Effector memory CD4-positive, alpha-beta T cell (primary cell): ENCODE data around the gene CREB5.

ENCODE experiments used
- DNase-seq, 3 donors: peaks; one replicate each; pipeline ENCODE4 v3.0.0-alpha.2; 2020
- H3K27ac ChIP-seq: 2 replicates; pipeline ENCODE4 v1.7.0; 2013; ENCODE audit warnings: mild to moderate bottlenecking, low read length, moderate library complexity; ENCODE audit not compliant: insufficient read depth, poor library complexity, severe bottlenecking
- H3K27me3 ChIP-seq: replicated peaks from 2 replicates; pipeline ENCODE4 v1.7.0; 2013; ENCODE audit warnings: mild to moderate bottlenecking, low read length; ENCODE audit not compliant: insufficient read depth, control insufficient read depth, poor library complexity, severe bottlenecking
- H3K36me3 ChIP-seq: 2 replicates; pipeline ENCODE4 v1.7.0; 2013; ENCODE audit warnings: mild to moderate bottlenecking, low read length, moderate library complexity; ENCODE audit not compliant: control insufficient read depth, insufficient read depth
- H3K4me1 ChIP-seq: 2 replicates; pipeline ENCODE4 v1.7.0; 2013; ENCODE audit warnings: low read length, mild to moderate bottlenecking; ENCODE audit not compliant: control insufficient read depth, insufficient read depth, poor library complexity, severe bottlenecking
- H3K4me3 ChIP-seq: 2 replicates; pipeline ENCODE4 v1.7.0; 2013; ENCODE audit warnings: low read length, low read depth, mild to moderate bottlenecking; ENCODE audit not compliant: insufficient read depth, poor library complexity, severe bottlenecking
- H3K9me3 ChIP-seq: 2 replicates; pipeline ENCODE4 v1.7.0; 2013; ENCODE audit warnings: mild to moderate bottlenecking, low read length, moderate library complexity; ENCODE audit not compliant: control insufficient read depth

The CREB5 gene

GRCh38 chr7:28688174-28688573 is 275.9 kb downstream of the CREB5 start:
- no peaks in the 10 kb centered on the region for H3K4me1 ChIP-seq
- no peaks in the 10 kb centered on the region for H3K9me3 ChIP-seq
- no peaks in the 10 kb centered on the region for H3K36me3 ChIP-seq
- no peak overlapping the region for H3K27ac ChIP-seq
- no peaks in the 10 kb centered on the region for H3K27me3 ChIP-seq
- no peak for DNase-seq
- no peak overlapping the region for H3K4me3 ChIP-seq

DNA sequence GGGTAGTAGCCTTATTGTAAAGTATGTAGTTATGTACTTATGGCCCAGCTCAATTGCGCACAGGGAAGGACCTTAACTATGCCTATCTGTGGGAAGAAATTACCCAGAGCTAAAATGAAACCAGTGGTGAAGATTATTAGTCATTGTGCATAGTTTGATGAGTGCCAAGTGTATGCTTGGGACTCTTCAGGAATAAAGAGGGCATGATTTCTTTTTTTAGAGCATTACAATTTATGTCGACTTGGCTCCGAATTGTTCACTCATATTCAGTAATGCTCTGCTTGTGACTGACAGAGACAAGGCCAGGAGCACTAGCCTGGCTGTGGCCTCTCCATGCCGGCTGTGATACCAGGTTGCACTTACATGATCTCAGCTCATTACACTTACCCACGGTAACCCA is 276.3 kb downstream of the CREB5 start:
- Histone ChIP-seq H3K4me1 (no peaks in the 10 kb centered on the region), H3K36me3 (no peaks in the 10 kb centered on the region), H3K9me3 (no peaks in the 10 kb centered on the region), H3K27ac (no peak overlapping the region), H3K27me3 (no peaks in the 10 kb centered on the region), H3K4me3 (no peak overlapping the region)
- no peak for DNase-seq

GRCh38 chr7:28695300-28696295 is 283.3 kb downstream of the CREB5 start:
- no peak overlapping the region for H3K4me3 ChIP-seq

DNA sequence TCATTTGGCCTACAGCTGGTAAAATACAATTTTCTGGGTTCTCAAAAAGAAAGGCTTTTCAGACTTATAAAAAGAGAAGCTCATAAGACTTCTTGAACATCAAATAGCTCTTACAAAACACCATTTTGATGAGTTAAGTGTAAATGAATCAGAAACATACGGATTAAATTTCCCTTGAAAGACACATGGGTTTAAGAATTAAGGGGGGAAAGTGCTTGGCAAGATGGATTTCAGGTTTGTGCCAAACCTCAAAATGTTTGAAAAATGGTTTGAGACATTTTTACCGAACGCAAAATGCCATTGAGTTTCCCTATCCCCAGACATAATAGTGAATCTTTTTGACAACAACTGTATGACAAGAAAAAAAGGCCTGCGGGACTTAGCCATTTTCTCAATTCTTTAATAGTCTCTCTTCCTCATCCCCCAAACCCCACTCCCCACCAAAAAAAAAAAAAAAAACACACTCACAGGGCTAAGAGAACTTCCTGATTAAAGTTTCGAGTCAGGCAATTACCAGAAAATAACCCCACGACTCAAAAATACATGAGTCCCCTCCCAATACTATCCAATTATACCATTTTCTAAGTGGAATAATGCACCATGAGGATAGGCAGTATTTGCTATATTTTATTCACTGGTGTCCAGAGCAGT is 285.7 kb downstream of the CREB5 start:
- Histone ChIP-seq H3K27me3 (no peaks in the 10 kb centered on the region), H3K9me3 (no peaks in the 10 kb centered on the region), H3K4me1 (no peaks in the 10 kb centered on the region), H3K4me3 (no peak overlapping the region), H3K36me3 (no peaks in the 10 kb centered on the region), H3K27ac (no peak overlapping the region)
- no peak for DNase-seq

More at GRCh38 chr7:28695300-28696295, 283.3 kb downstream of the CREB5 start:
- no peak for DNase-seq
- no peaks in the 10 kb centered on the region for H3K4me1 ChIP-seq
- H3K27ac ChIP-seq: no peak overlapping the region
- no peaks in the 10 kb centered on the region for H3K27me3 ChIP-seq
- no peaks in the 10 kb centered on the region for H3K9me3 ChIP-seq
- H3K36me3 ChIP-seq: no peaks in the 10 kb centered on the region

DNA sequence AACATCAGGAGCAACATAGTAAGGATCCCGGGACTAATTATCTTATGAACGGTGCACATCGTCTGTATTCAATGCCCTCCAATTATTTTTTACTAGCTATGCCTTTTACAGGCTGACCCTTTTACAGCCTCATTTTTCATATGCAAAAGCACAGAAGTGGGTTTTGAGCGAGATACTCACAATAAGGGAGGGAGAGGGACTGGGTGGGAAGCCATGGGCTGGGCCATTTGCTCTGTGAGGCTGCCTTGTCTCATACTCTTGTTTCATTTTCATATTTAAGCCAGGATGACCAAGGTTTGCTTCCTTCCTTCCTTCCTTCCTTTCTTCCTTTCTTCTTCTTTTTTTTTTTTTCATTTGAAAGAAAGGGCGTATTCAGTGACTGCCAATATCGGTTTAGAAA is 286.5 kb downstream of the CREB5 start:
- H3K9me3 ChIP-seq: no peaks in the 10 kb centered on the region
- H3K27ac ChIP-seq: no peak overlapping the region
- H3K36me3 ChIP-seq: no peaks in the 10 kb centered on the region
- DNase-seq: no peak
- no peaks in the 10 kb centered on the region for H3K27me3 ChIP-seq
- no peaks in the 10 kb centered on the region for H3K4me1 ChIP-seq
- no peak overlapping the region for H3K4me3 ChIP-seq

GRCh38 chr7:28700096-28700495 is 287.8 kb downstream of the CREB5 start:
- Histone ChIP-seq H3K27me3 (no peaks in the 10 kb centered on the region), H3K4me3 (no peak overlapping the region), H3K36me3 (no peaks in the 10 kb centered on the region), H3K9me3 (no peaks in the 10 kb centered on the region), H3K4me1 (no peaks in the 10 kb centered on the region), H3K27ac (no peak overlapping the region)
- no peak for DNase-seq

- no peaks in the 10 kb centered on the region for H3K4me1 ChIP-seq
- H3K4me3 ChIP-seq: no peak overlapping the region
- H3K36me3 ChIP-seq: no peaks in the 10 kb centered on the region
- no peaks in the 10 kb centered on the region for H3K9me3 ChIP-seq
- H3K27ac ChIP-seq: no peak overlapping the region
- H3K27me3 ChIP-seq: no peaks in the 10 kb centered on the region
- DNase-seq: no peak
Observed at GRCh38 chr7:28700790-28701203, 288.5 kb downstream of the CREB5 start.

- H3K4me3 ChIP-seq: no peak overlapping the region
- H3K27ac ChIP-seq: no peak overlapping the region
Observed at GRCh38 chr7:28701731-28702130, 289.4 kb downstream of the CREB5 start.

DNA sequence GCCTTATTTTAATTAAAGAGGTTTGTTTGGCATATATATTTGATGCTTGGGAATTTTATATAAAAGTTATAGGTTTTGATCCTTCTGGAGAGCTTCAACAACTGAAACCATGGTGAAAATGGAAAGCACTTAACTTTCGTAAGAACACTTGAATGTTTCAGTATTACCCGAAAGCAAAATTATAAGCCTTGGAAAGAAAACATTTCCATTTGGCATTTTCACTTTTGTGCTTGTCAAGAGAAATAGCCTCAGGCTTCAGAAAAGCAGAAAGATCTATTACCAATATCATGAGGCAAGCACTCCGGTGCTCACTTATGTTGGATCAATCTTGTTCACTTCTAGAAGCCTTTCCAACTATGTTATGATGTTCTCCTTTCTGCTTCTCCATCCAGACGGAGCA is 289.9 kb downstream of the CREB5 start:
- Histone ChIP-seq H3K9me3 (no peaks in the 10 kb centered on the region), H3K36me3 (no peaks in the 10 kb centered on the region), H3K27me3 (no peaks in the 10 kb centered on the region), H3K4me1 (no peaks in the 10 kb centered on the region), H3K4me3 (no peak overlapping the region), H3K27ac (no peak overlapping the region)
- DNase-seq: no peak

More at GRCh38 chr7:28701731-28702130, 289.4 kb downstream of the CREB5 start:
- DNase-seq: no peak
- no peaks in the 10 kb centered on the region for H3K4me1 ChIP-seq
- no peaks in the 10 kb centered on the region for H3K9me3 ChIP-seq
- H3K27me3 ChIP-seq: no peaks in the 10 kb centered on the region
- H3K36me3 ChIP-seq: no peaks in the 10 kb centered on the region
